ENCODE measurements around the gene GMFB.
"Not testable (repeated sequence)": the region's sequence is repeated elsewhere in the genome, so short reads cannot be mapped to it uniquely, and the experiment has no call there.

GMFB gene

GRCh38 chr14:54480830-54481562 is 7.8 kb downstream of the GMFB start:
- H3K36me3 Mint-ChIP-seq: peaks cover 83% of the 10 kb centered on the region

GRCh38 chr14:54478636-54479215 is 10.1 kb downstream of the GMFB start:
- Mint-ChIP-seq H3K36me3 (peaks cover 94% of the 10 kb centered on the region), H3K9me3 (no peaks in the 10 kb centered on the region), H3K27ac (no peak overlapping the region), H3K4me1 (peaks cover 8% of the 10 kb centered on the region), H3K4me3 (no peak overlapping the region)
- ATAC-seq (no peak), DNase-seq (ENCODE audit: low spot score in 2 of 2) (no peak)

More at GRCh38 chr14:54480830-54481562, 7.8 kb downstream of the GMFB start:
- no peaks in the 10 kb centered on the region for H3K9me3 Mint-ChIP-seq
- ATAC-seq (no peak), DNase-seq (ENCODE audit: low spot score in 2 of 2) (no peak)
- H3K4me1 Mint-ChIP-seq: peaks cover 29% of the 10 kb centered on the region
- no peak overlapping the region for H3K27ac Mint-ChIP-seq
- H3K4me3 Mint-ChIP-seq: no peak overlapping the region

- Mint-ChIP-seq H3K4me1 (no peaks in the 10 kb centered on the region), H3K4me3 (no peak overlapping the region), H3K36me3 (peaks cover 75% of the 10 kb centered on the region)
These were observed 12.9 kb downstream of the GMFB start for GRCh38 chr14:54475911-54476310.

GRCh38 chr14:54475187-54475899 is 13.4 kb downstream of the GMFB start:
- H3K27ac Mint-ChIP-seq: no peak overlapping the region

More at GRCh38 chr14:54475911-54476310, 12.9 kb downstream of the GMFB start:
- no peak overlapping the region for H3K27ac Mint-ChIP-seq
- no peak for ATAC-seq
- DNase-seq (ENCODE audit: low spot score in 2 of 2): no peak
- no peaks in the 10 kb centered on the region for H3K9me3 Mint-ChIP-seq

GRCh38 chr14:54474232-54474793 is 14.5 kb downstream of the GMFB start:
- no peaks in the 10 kb centered on the region for H3K4me1 Mint-ChIP-seq
- peaks cover 59% of the 10 kb centered on the region for H3K36me3 Mint-ChIP-seq
- no peak for ATAC-seq
- no peak overlapping the region for H3K4me3 Mint-ChIP-seq
- no peaks in the 10 kb centered on the region for H3K9me3 Mint-ChIP-seq
- no peak for DNase-seq (ENCODE audit: low spot score in 2 of 2)
- no peak overlapping the region for H3K27ac Mint-ChIP-seq

More at GRCh38 chr14:54475187-54475899, 13.4 kb downstream of the GMFB start:
- DNase-seq (ENCODE audit: low spot score in 2 of 2): no peak
- Mint-ChIP-seq H3K36me3 (peaks cover 70% of the 10 kb centered on the region), H3K4me3 (no peak overlapping the region), H3K9me3 (no peaks in the 10 kb centered on the region), H3K4me1 (no peaks in the 10 kb centered on the region)
- ATAC-seq: no peak

- Mint-ChIP-seq H3K27ac (no peak overlapping the region), H3K4me3 (no peak overlapping the region)
These were observed 16.5 kb downstream of the GMFB start for GRCh38 chr14:54472315-54472714.

GRCh38 chr14:54471641-54472040 is 17.1 kb downstream of the GMFB start:
- H3K4me1 Mint-ChIP-seq: no peaks in the 10 kb centered on the region
- no peak overlapping the region for H3K27ac Mint-ChIP-seq
- peaks cover 33% of the 10 kb centered on the region for H3K36me3 Mint-ChIP-seq

More at GRCh38 chr14:54472315-54472714, 16.5 kb downstream of the GMFB start:
- H3K9me3 Mint-ChIP-seq: peaks cover 6% of the 10 kb centered on the region
- no peak for DNase-seq (ENCODE audit: low spot score in 2 of 2)
- no peak for ATAC-seq
- no peaks in the 10 kb centered on the region for H3K4me1 Mint-ChIP-seq
- peaks cover 39% of the 10 kb centered on the region for H3K36me3 Mint-ChIP-seq

GRCh38 chr14:54470701-54471100 is 18.1 kb downstream of the GMFB start:
- ATAC-seq: no peak
- H3K9me3 Mint-ChIP-seq: peaks cover 7% of the 10 kb centered on the region
- no peak overlapping the region for H3K27ac Mint-ChIP-seq
- no peak for DNase-seq (ENCODE audit: low spot score in 2 of 2)
- H3K4me1 Mint-ChIP-seq: no peaks in the 10 kb centered on the region
- H3K4me3 Mint-ChIP-seq: no peak overlapping the region
- peaks cover 23% of the 10 kb centered on the region for H3K36me3 Mint-ChIP-seq

More at GRCh38 chr14:54471641-54472040, 17.1 kb downstream of the GMFB start:
- Mint-ChIP-seq H3K9me3 (peaks cover 7% of the 10 kb centered on the region), H3K4me3 (no peak overlapping the region)
- ATAC-seq: no peak
- DNase-seq (ENCODE audit: low spot score in 2 of 2): no peak

GRCh38 chr14:54467280-54467679 is 21.5 kb downstream of the GMFB start:
- H3K4me3 Mint-ChIP-seq: no peak overlapping the region
- no peaks in the 10 kb centered on the region for H3K36me3 Mint-ChIP-seq
- peaks cover 7% of the 10 kb centered on the region for H3K9me3 Mint-ChIP-seq
- H3K27ac Mint-ChIP-seq: no peak overlapping the region
- DNase-seq (ENCODE audit: low spot score in 2 of 2): no peak
- no peaks in the 10 kb centered on the region for H3K4me1 Mint-ChIP-seq
- ATAC-seq: no peak

- peaks cover 7% of the 10 kb centered on the region for H3K9me3 Mint-ChIP-seq
These were observed 23.1 kb downstream of the GMFB start for GRCh38 chr14:54465654-54466053.

GRCh38 chr14:54462048-54462447 is 26.7 kb downstream of the GMFB start:
- Mint-ChIP-seq H3K4me1 (no peaks in the 10 kb centered on the region), H3K9me3 (no peaks in the 10 kb centered on the region), H3K27ac (no peak overlapping the region), H3K36me3 (no peaks in the 10 kb centered on the region), H3K4me3 (no peak overlapping the region)
- ATAC-seq (no peak), DNase-seq (ENCODE audit: low spot score in 2 of 2) (no peak)

More at GRCh38 chr14:54465654-54466053, 23.1 kb downstream of the GMFB start:
- Mint-ChIP-seq H3K4me3 (no peak overlapping the region), H3K36me3 (no peaks in the 10 kb centered on the region), H3K4me1 (no peaks in the 10 kb centered on the region), H3K27ac (no peak overlapping the region)
- ATAC-seq (no peak), DNase-seq (ENCODE audit: low spot score in 2 of 2) (no peak)

- Mint-ChIP-seq H3K4me1 (no peaks in the 10 kb centered on the region), H3K9me3 (no peaks in the 10 kb centered on the region), H3K27ac (no peak overlapping the region), H3K4me3 (no peak overlapping the region), H3K36me3 (no peaks in the 10 kb centered on the region)
- ATAC-seq (no peak), DNase-seq (ENCODE audit: low spot score in 2 of 2) (no peak)
These were observed 29.7 kb downstream of the GMFB start for GRCh38 chr14:54459106-54459505.

- H3K27ac Mint-ChIP-seq; H3K4me1 Mint-ChIP-seq; H3K36me3 Mint-ChIP-seq; ATAC-seq; H3K9me3 Mint-ChIP-seq; DNase-seq (ENCODE audit: low spot score in 2 of 2); H3K4me3 Mint-ChIP-seq: not testable (repeated sequence)
These were observed 30.2 kb downstream of the GMFB start for GRCh38 chr14:54458536-54458935.

GRCh38 chr14:54457609-54457996 is 31.2 kb downstream of the GMFB start:
- ATAC-seq (no peak), DNase-seq (ENCODE audit: low spot score in 2 of 2) (no peak)
- H3K36me3 Mint-ChIP-seq: no peaks in the 10 kb centered on the region
- H3K4me1 Mint-ChIP-seq: no peaks in the 10 kb centered on the region
- no peaks in the 10 kb centered on the region for H3K9me3 Mint-ChIP-seq
- no peak overlapping the region for H3K4me3 Mint-ChIP-seq
- H3K27ac Mint-ChIP-seq: no peak overlapping the region

- ATAC-seq; H3K9me3 Mint-ChIP-seq; H3K27ac Mint-ChIP-seq; DNase-seq (ENCODE audit: low spot score in 2 of 2); H3K36me3 Mint-ChIP-seq; H3K4me1 Mint-ChIP-seq; H3K4me3 Mint-ChIP-seq: not testable (repeated sequence)
These were observed 31.8 kb downstream of the GMFB start for GRCh38 chr14:54456820-54457608.
